ENCODE data around the gene TSPY4.
"Not testable (repeated sequence)": the region's sequence is repeated elsewhere in the genome, so short reads cannot be mapped to it uniquely, and the experiment has no call there.

Gene TSPY4, protein sequence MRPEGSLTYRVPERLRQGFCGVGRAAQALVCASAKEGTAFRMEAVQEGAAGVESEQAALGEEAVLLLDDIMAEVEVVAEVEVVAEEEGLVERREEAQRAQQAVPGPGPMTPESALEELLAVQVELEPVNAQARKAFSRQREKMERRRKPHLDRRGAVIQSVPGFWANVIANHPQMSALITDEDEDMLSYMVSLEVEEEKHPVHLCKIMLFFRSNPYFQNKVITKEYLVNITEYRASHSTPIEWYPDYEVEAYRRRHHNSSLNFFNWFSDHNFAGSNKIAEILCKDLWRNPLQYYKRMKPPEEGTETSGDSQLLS

DNA sequence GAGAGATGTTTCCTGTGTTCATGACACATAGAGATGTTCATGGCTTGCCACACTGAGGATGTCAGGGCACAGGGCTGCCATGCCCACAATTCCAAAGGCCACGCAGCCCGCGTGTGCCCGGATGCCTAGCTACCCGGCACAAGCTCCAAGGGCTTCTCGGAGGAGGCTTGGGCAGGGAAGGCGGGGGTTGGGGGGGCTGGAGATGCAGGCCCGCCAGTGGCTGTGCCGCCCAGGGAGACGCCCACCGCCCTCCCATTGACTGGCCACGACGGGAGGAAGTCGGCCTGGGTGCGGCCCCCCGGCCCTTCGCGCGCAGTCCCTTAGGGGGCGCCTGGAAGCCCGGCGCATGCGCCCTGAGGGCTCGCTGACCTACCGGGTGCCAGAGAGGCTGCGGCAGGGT is at the start of gene TSPY4:
Gene TSPY4 (plus strand): TSS at position 301 of the 400 bp plus-strand sequence. CDS start 46 bp downstream, at position 347.
- in situ Hi-C loops (cut with MboI; ENCODE audit: low pct_unique_long_range_greater_than_20kb, low sequenced_read_pairs, unreplicated experiment); DNase-seq (ENCODE audit: low spot score): not testable (repeated sequence)

DNA sequence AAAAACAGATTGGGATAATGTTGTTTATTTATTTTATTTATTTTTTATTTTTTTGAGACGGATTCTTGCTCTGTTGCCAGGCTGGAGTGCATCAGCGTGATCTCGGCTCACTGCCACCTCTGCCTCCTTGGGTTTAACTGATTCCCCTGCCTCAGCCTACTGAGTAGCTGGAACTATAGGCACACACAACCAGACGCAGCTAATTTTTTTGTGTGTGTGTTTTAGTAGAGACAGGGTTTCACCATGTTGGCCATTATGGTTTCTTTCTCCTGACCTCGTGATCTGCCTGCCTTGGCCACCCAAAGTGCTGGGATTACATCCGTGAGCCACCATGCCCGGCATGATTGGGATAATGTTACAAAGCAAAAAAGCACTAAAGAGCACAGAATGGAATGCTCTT is 16.3 kb upstream of the TSPY4 start:
- no peak for DNase-seq (ENCODE audit: low spot score)
- in situ Hi-C loops (cut with MboI; ENCODE audit: low pct_unique_long_range_greater_than_20kb, low sequenced_read_pairs, unreplicated experiment) = no loop called here
- TF ChIP-seq, protein P1, sequence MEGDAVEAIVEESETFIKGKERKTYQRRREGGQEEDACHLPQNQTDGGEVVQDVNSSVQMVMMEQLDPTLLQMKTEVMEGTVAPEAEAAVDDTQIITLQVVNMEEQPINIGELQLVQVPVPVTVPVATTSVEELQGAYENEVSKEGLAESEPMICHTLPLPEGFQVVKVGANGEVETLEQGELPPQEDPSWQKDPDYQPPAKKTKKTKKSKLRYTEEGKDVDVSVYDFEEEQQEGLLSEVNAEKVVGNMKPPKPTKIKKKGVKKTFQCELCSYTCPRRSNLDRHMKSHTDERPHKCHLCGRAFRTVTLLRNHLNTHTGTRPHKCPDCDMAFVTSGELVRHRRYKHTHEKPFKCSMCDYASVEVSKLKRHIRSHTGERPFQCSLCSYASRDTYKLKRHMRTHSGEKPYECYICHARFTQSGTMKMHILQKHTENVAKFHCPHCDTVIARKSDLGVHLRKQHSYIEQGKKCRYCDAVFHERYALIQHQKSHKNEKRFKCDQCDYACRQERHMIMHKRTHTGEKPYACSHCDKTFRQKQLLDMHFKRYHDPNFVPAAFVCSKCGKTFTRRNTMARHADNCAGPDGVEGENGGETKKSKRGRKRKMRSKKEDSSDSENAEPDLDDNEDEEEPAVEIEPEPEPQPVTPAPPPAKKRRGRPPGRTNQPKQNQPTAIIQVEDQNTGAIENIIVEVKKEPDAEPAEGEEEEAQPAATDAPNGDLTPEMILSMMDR (IDR thresholded peaks at IDR 0.05; ENCODE audit: extremely low read depth, insufficient read depth, missing control alignments) = no peak

DNA sequence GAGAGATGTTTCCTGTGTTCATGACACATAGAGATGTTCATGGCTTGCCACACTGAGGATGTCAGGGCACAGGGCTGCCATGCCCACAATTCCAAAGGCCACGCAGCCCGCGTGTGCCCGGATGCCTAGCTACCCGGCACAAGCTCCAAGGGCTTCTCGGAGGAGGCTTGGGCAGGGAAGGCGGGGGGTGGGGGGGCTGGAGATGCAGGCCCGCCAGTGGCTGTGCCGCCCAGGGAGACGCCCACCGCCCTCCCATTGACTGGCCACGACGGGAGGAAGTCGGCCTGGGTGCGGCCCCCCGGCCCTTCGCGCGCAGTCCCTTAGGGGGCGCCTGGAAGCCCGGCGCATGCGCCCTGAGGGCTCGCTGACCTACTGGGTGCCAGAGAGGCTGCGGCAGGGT is 20.2 kb downstream of the TSPY4 start, which contains the start of gene TSPY8:
Gene TSPY8 (plus strand): TSS at position 301 of the 400 bp plus-strand sequence. CDS start 46 bp downstream, at position 347.
- DNase-seq (ENCODE audit: low spot score); in situ Hi-C loops (cut with MboI; ENCODE audit: low pct_unique_long_range_greater_than_20kb, low sequenced_read_pairs, unreplicated experiment): not testable (repeated sequence)
